GM12878 (cell line): ENCODE results near the gene ABR. TPM values are rescaled to one million over a fixed set of nuclear protein-coding genes. Genes with fewer than 3 reads are reported as not detected.

ENCODE experiments used
- ATAC-seq: fragments of 200-7000 bp; cut with Tn5 transposase; 3 replicates; pipeline ENCODE4 v1.9.1; 2020; ENCODE audit warnings: mild to moderate bottlenecking, moderate library complexity
- BruUV-seq: library from RNA; stranded (reverse); fragments of 400-500 nt; replicated peaks from 2 replicates; lab custom pipeline; 2021; lab: Mats Ljungman, UMichigan
- CTCF ChIA-PET: fragments of 300-600 bp; sonication (Branson Sonifier 250); formaldehyde crosslinking; extraction: SDS; loops from one replicate; lab custom pipeline; 2021; ENCODE audit warnings: inconsistent platforms; lab: Yijun Ruan, JAX
- POLR2A ChIA-PET: fragments of 350-600 bp; formaldehyde crosslinking; extraction: SDS; loops from one replicate; lab custom pipeline; 2021; ENCODE audit warnings: inconsistent platforms; lab: Charles Lee
- RAD21 ChIA-PET: fragments of 300-600 bp; sonication (Branson Sonifier 250); formaldehyde crosslinking; loops from one replicate; lab custom pipeline; 2023; ENCODE audit warnings: antibody characterized with exemption; ENCODE audit not compliant: unreplicated experiment; lab: Charles Lee
- SMC1A ChIA-PET: fragments of 300-600 bp; sonication (Branson Sonifier 250); formaldehyde crosslinking; loops from one replicate; lab custom pipeline; 2023; ENCODE audit not compliant: unreplicated experiment, uncharacterized antibody; lab: Charles Lee
- DNase-seq: peaks from one replicate; pipeline ENCODE4 v3.0.0-alpha.2; 2011; ENCODE audit warnings: low read depth, low spot score
- FAIRE-seq: peaks from 3 replicates; lab custom pipeline; 2011; peaks lifted over from hg19 to GRCh38; lab: Jason Lieb, UNC
- H2AFZ ChIP-seq: 2 replicates; pipeline ENCODE4 v1.6.0; 2011; ENCODE audit warnings: low read depth, low read length, control low read depth; ENCODE audit not compliant: control insufficient read depth
- H3K27ac ChIP-seq: 2 replicates; pipeline ENCODE4 v1.5.1; 2011; ENCODE audit warnings: control low read depth; ENCODE audit not compliant: control insufficient read depth, insufficient read depth
- H3K27me3 ChIP-seq, 2 experiments: replicated peaks in 1 of 2; 2 replicates each; pipeline versions ENCODE4 v1.6.0 to v1.6.1; 2011; ENCODE audit warnings: low read length in 1 of 2; ENCODE audit not compliant: control insufficient read depth in 2 of 2, insufficient read depth in 2 of 2
- H3K36me3 ChIP-seq, 2 experiments: 2 replicates each; pipeline ENCODE4 v1.5.1; 2011; ENCODE audit warnings: low read length in 1 of 2; ENCODE audit not compliant: control insufficient read depth in 2 of 2, insufficient read depth in 2 of 2
- H3K4me1 ChIP-seq: 2 replicates; pipeline ENCODE4 v1.6.1; 2011; ENCODE audit warnings: mild to moderate bottlenecking, low read length, moderate library complexity, mixed read lengths; ENCODE audit not compliant: control insufficient read depth, insufficient read depth
- H3K4me2 ChIP-seq: 2 replicates; pipeline ENCODE4 v1.6.0; 2011; ENCODE audit warnings: control low read depth; ENCODE audit not compliant: control insufficient read depth, insufficient read depth
- H3K4me3 ChIP-seq: fragments of 200-600 bp; sonication (generic); 2 replicates; pipeline ENCODE4 v1.5.1; 2016
- H3K79me2 ChIP-seq: 2 replicates; pipeline ENCODE4 v1.6.0; 2011; ENCODE audit warnings: low read length; ENCODE audit not compliant: control insufficient read depth, insufficient read depth
- H3K9ac ChIP-seq: 2 replicates; pipeline ENCODE4 v1.8.0; 2011; ENCODE audit warnings: low read length, control low read depth, mixed read lengths; ENCODE audit not compliant: control insufficient read depth, insufficient read depth
- H3K9me3 ChIP-seq: replicated peaks from 3 replicates; pipeline ENCODE4 v1.5.1; 2011; ENCODE audit warnings: mild to moderate bottlenecking, low read length; ENCODE audit not compliant: control insufficient read depth, insufficient read depth
- H4K20me1 ChIP-seq: 2 replicates; pipeline ENCODE4 v1.6.0; 2011; ENCODE audit not compliant: control insufficient read depth, insufficient read depth
- BCL11A ChIP-seq: IDR thresholded peaks from 2 replicates; pipeline ENCODE4 v1.6.1; 2011; ENCODE audit warnings: low read depth, low read length
- BCLAF1 ChIP-seq: fragments of 450-650 bp; IDR thresholded peaks from 2 replicates; pipeline ENCODE4 v1.6.1; 2017; ENCODE audit warnings: antibody characterized with exemption, mild to moderate bottlenecking, moderate library complexity
- CHD2 ChIP-seq: IDR thresholded peaks from 2 replicates; pipeline ENCODE4 v1.6.1; 2011; ENCODE audit warnings: low read depth, low read length, improper control_type of control experiment, borderline replicate concordance
- CREB1 ChIP-seq: IDR thresholded peaks from 2 replicates; pipeline ENCODE4 v1.6.1; 2012; ENCODE audit warnings: low read depth, mild to moderate bottlenecking, inconsistent platforms
- HDAC6 ChIP-seq: fragments of 200-600 bp; sonication (generic); IDR thresholded peaks from one replicate; pipeline ENCODE4 v1.8.0; 2017; ENCODE audit warnings: antibody characterized with exemption; ENCODE audit not compliant: unreplicated experiment
- MAX ChIP-seq: IDR thresholded peaks from 2 replicates; pipeline ENCODE4 v1.6.1; 2012; ENCODE audit warnings: low read depth, low read length, improper control_type of control experiment
- PKNOX1 ChIP-seq: fragments of 450-650 bp; IDR thresholded peaks from 2 replicates; pipeline ENCODE4 v1.6.1; 2016; ENCODE audit warnings: mild to moderate bottlenecking
- SKIL ChIP-seq: fragments of 450-650 bp; IDR thresholded peaks from 2 replicates; pipeline ENCODE4 v1.6.1; 2017; ENCODE audit warnings: mild to moderate bottlenecking, low read depth, inconsistent platforms; ENCODE audit not compliant: poor library complexity, severe bottlenecking
- SPI1 ChIP-seq: IDR thresholded peaks from 2 replicates; pipeline ENCODE4 v1.6.1; 2011; ENCODE audit warnings: low read depth, mild to moderate bottlenecking, low read length, moderate library complexity, borderline replicate concordance; ENCODE audit not compliant: insufficient read depth
- STAT1 ChIP-seq: fragments of 450-650 bp; conservative IDR thresholded peaks from 2 replicates; pipeline ENCODE4 v1.6.1; 2014; ENCODE audit warnings: antibody characterized with exemption, mild to moderate bottlenecking
- TBL1XR1 ChIP-seq: IDR thresholded peaks from 2 replicates; pipeline ENCODE4 v1.6.1; 2012; ENCODE audit warnings: low read depth, low read length, improper control_type of control experiment
- ZNF217 ChIP-seq: fragments of 450-650 bp; IDR thresholded peaks from 2 replicates; pipeline ENCODE4 v1.6.1; 2017; ENCODE audit warnings: antibody characterized with exemption, mild to moderate bottlenecking
- WGBS: methylation state at CpG from one replicate; pipeline ENCODE4 v1.1.6; 2016; ENCODE audit warnings: low lambda C conversion rate; ENCODE audit not compliant: insufficient replicate concordance, insufficient coverage; ENCODE audit errors: missing lambda C conversion rate; 5-methylcytosine and 5-hydroxymethylcytosine counted together
- in situ Hi-C: fragments of 300-500 bp; cut with MboI; formaldehyde crosslinking; loops from 9 replicates; pipeline ENCODE4 v1.14.3; 2018; ENCODE audit warnings: mixed read lengths
- intact Hi-C: fragments of 100-400 bp; cut with micrococcal nuclease; formaldehyde crosslinking; loops from one replicate; pipeline ENCODE4 v1.14.2; 2022; ENCODE audit not compliant: unreplicated experiment
- polyA plus RNA-seq, 11 experiments: library from polyadenylated mRNA; depleted of rRNA in 4 of 11; unstranded in 6 of 11; stranded (reverse) in 5 of 11; fragments of >200 nt; fragmentation: Nextera tagmentation in 4 of 11; fragmentation: Illumina TruSeq in 1 of 11; extraction: Ambion mirVana in 4 of 11; extraction: Trizol in 1 of 11; gene quantifications; 1 replicate in 1 of 11; 2 replicates in 10 of 11; pipeline versions ENCODE4 v1.2.1 to v1.2.3, GENCODE V29; 2011 to 2016; ENCODE audit warnings: inconsistent platforms in 2 of 11, missing spikeins in 2 of 11, low read depth in 1 of 11
- total RNA-seq, 4 experiments: library from RNA; depleted of rRNA in 3 of 4; stranded (reverse); fragments of >200 nt in 3 of 4; fragmentation: Illumina TruSeq in 1 of 4; extraction: Trizol in 1 of 4; gene quantifications; 2 replicates each; pipeline versions ENCODE4 v1.2.1 to v1.2.3, GENCODE V29; 2013 to 2021

ABR gene
- total and polyA plus RNA-seq, 10 of the 15 experiments (the other 5 are each of a cell fraction or from before 2014, with no cell fraction given) = 1.4 to 112 (median 30.0) TPM

GRCh38 chr17:1217089-1217385 lies 37.3 kb upstream of the ABR start:
- H3K4me2 ChIP-seq = peak overlapping the region; percentile 85
- in situ Hi-C loops (no loop called here), intact Hi-C loops (no loop called here)
- no peak overlapping the region for H2AFZ ChIP-seq
- CTCF ChIA-PET = interaction anchor here (0.9 to 1.5 kb wide), 4 partner anchors 10 to 94 kb away, joined by 3 to 13 read pairs (median 8); no protein-coding TSS in a partner anchor
- no peaks in the 10 kb centered on the region; the same call in 2 of the 3 replicates for H3K9me3 ChIP-seq
- no TSS peak for BruUV-seq
- RAD21 ChIA-PET = interaction anchor here (1.3 to 6.5 kb wide), 6 partner anchors 11 to 48 kb away, joined by 3 to 41 read pairs (median 10); no protein-coding TSS in a partner anchor
- peaks cover 1 to 5% of the 10 kb centered on the region in 2 experiments; a peak in 2 of 4 replicates for H3K36me3 ChIP-seq
- ATAC-seq (no peak), DNase-seq (no peak)
- POLR2A ChIA-PET = interaction anchor here (1.5 to 2.2 kb wide), 2 partner anchors 12 to 33 kb away, joined by 6 to 20 read pairs; no protein-coding TSS in a partner anchor
- TF ChIP-seq BCLAF1 (no peak), ZNF217 (no peak), SKIL (no peak), CREB1 (no peak), HDAC6 (no peak), MAX (no peak), STAT1 (no peak), TBL1XR1 (no peak), PKNOX1 (no peak), CHD2 (no peak), BCL11A (no peak), SPI1 (no peak)
- TF ChIP-seq, all 136 proteins: peak for 0
- Histone ChIP-seq H4K20me1 (no peaks in the 10 kb centered on the region), H3K4me3 (peak overlapping the region; percentile 39; the same call in 1 of the 2 replicates), H3K9ac (peak overlapping the region; percentile 65; the same call in 1 of the 2 replicates), H3K79me2 (peaks cover 61% of the 10 kb centered on the region), H3K27ac (peak overlapping the region; percentile 80), H3K4me1 (peaks cover 32% of the 10 kb centered on the region), H3K27me3 (no peaks in the 10 kb centered on the region)
- 91% methylated on average over 12 of the region's 12 CpGs for WGBS
- FAIRE-seq = no peak
- SMC1A ChIA-PET = interaction anchor here (1.0 to 5.4 kb wide), 6 partner anchors 9 to 35 kb away, joined by 3 to 35 read pairs (median 4); no protein-coding TSS in a partner anchor
